ENCODE results near the gene TTC9B.

TTC9B gene

GRCh38 chr19:40217934-40218890 is at the start of gene TTC9B:
TTC9B (minus strand) TSS chr19:40218384; CDS start chr19:40218381, 3 bp downstream.
- peak; percentile 73 for DNase-seq

GRCh38 chr19:40267601-40267997 is 49.4 kb upstream of the TTC9B start:
- DNase-seq, result no peak

- no peak for DNase-seq
Observed at GRCh38 chr19:40266912-40267600, 48.9 kb upstream of the TTC9B start.

- DNase-seq, result no peak
Observed at GRCh38 chr19:40266119-40266518, 47.9 kb upstream of the TTC9B start.

GRCh38 chr19:40265763-40266099 is 47.5 kb upstream of the TTC9B start:
- no peak for DNase-seq

GRCh38 chr19:40265055-40265762 is 47.0 kb upstream of the TTC9B start:
- no peak for DNase-seq

GRCh38 chr19:40264314-40265054 is 46.3 kb upstream of the TTC9B start:
- no peak for DNase-seq

- no peak for DNase-seq
Observed at GRCh38 chr19:40263440-40264313, 45.5 kb upstream of the TTC9B start.

GRCh38 chr19:40262422-40262821 is 44.2 kb upstream of the TTC9B start:
- DNase-seq, result no peak

GRCh38 chr19:40261631-40262030 is 43.4 kb upstream of the TTC9B start:
- DNase-seq, result no peak

- DNase-seq, result no peak
Observed at GRCh38 chr19:40257096-40257517, 38.9 kb upstream of the TTC9B start.

- no peak for DNase-seq
Observed at GRCh38 chr19:40256512-40256911, 38.3 kb upstream of the TTC9B start.

GRCh38 chr19:40255619-40256166 is 37.5 kb upstream of the TTC9B start:
- DNase-seq, result no peak

- no peak for DNase-seq
Observed at GRCh38 chr19:40254714-40255418, 36.7 kb upstream of the TTC9B start.

GRCh38 chr19:40253611-40254092 is 35.5 kb upstream of the TTC9B start:
- no peak for DNase-seq

GRCh38 chr19:40252395-40252794 is 34.2 kb upstream of the TTC9B start:
- no peak for DNase-seq

- DNase-seq, result no peak
Observed at GRCh38 chr19:40251991-40252390, 33.8 kb upstream of the TTC9B start.

- DNase-seq, result no peak
Observed at GRCh38 chr19:40251244-40251643, 33.1 kb upstream of the TTC9B start.

- DNase-seq, result no peak
Observed at GRCh38 chr19:40249781-40250180, 31.6 kb upstream of the TTC9B start.

- DNase-seq, result no peak
Observed at GRCh38 chr19:40249201-40249600, 31.0 kb upstream of the TTC9B start.

All from retina (tissue), 1 donor.